ENCODE measurements around the gene IGSF3.

DNA sequence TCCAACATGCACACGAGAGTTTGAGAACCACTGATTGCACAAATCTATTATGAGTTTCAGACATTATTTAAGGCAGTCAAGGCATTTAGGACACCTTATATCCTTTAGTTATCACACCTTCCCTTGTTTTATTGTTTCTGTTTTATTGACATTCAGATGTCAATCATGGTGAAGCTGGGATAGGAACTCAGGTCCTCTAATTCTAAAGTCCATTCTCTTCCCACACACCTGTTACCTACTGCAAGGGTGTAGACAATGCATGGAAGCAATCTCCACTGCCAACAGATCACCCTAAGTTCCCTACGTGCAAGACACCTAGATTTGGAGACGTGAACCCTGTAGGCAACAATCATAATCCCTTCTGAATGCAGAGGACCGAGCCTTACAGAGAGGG lies 2.6 kb downstream of the IGSF3 start:
- TF ChIP-seq, protein P1, sequence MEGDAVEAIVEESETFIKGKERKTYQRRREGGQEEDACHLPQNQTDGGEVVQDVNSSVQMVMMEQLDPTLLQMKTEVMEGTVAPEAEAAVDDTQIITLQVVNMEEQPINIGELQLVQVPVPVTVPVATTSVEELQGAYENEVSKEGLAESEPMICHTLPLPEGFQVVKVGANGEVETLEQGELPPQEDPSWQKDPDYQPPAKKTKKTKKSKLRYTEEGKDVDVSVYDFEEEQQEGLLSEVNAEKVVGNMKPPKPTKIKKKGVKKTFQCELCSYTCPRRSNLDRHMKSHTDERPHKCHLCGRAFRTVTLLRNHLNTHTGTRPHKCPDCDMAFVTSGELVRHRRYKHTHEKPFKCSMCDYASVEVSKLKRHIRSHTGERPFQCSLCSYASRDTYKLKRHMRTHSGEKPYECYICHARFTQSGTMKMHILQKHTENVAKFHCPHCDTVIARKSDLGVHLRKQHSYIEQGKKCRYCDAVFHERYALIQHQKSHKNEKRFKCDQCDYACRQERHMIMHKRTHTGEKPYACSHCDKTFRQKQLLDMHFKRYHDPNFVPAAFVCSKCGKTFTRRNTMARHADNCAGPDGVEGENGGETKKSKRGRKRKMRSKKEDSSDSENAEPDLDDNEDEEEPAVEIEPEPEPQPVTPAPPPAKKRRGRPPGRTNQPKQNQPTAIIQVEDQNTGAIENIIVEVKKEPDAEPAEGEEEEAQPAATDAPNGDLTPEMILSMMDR (IDR thresholded peaks at IDR 0.05) = no peak
- no peak for TF ChIP-seq POLR2A (IDR thresholded peaks at IDR 0.05)
